GM12878 (cell line): ENCODE results near the gene IFT52. TPM values are rescaled to one million over a fixed set of nuclear protein-coding genes. Genes with fewer than 3 reads are reported as not detected.

Source experiments
- ATF7 ChIP-seq: fragments of 450-650 bp; IDR thresholded peaks from 2 replicates; pipeline ENCODE4 v1.6.1; 2016; ENCODE audit warnings: low read depth, mild to moderate bottlenecking
- ESRRA ChIP-seq: IDR thresholded peaks from 2 replicates; pipeline ENCODE4 v1.6.1; 2012; ENCODE audit warnings: mild to moderate bottlenecking, low read length, improper control_type of control experiment
- KLF5 ChIP-seq: fragments of 450-650 bp; IDR thresholded peaks from 2 replicates; pipeline ENCODE4 v1.6.1; 2014; ENCODE audit warnings: mild to moderate bottlenecking; ENCODE audit not compliant: partially characterized antibody
- SPI1 ChIP-seq: IDR thresholded peaks from 2 replicates; pipeline ENCODE4 v1.6.1; 2011; ENCODE audit warnings: low read depth, mild to moderate bottlenecking, low read length, moderate library complexity, borderline replicate concordance; ENCODE audit not compliant: insufficient read depth
- SREBF1 ChIP-seq: IDR thresholded peaks from 2 replicates; pipeline ENCODE4 v1.6.1; 2012; ENCODE audit warnings: mild to moderate bottlenecking, low read length
- TCF3 ChIP-seq: IDR thresholded peaks from 2 replicates; pipeline ENCODE4 v1.6.1; 2012; ENCODE audit warnings: low read depth, mild to moderate bottlenecking, low read length, borderline replicate concordance; ENCODE audit not compliant: insufficient read depth
- ZNF274 ChIP-seq: IDR thresholded peaks from one replicate; pipeline ENCODE4 v1.8.0; 2011; ENCODE audit not compliant: insufficient read length, insufficient read depth
- polyA plus RNA-seq, 11 experiments: library from polyadenylated mRNA; depleted of rRNA in 4 of 11; unstranded in 6 of 11; stranded (reverse) in 5 of 11; fragments of >200 nt; fragmentation: Nextera tagmentation in 4 of 11; fragmentation: Illumina TruSeq in 1 of 11; extraction: Ambion mirVana in 4 of 11; extraction: Trizol in 1 of 11; gene quantifications; 1 replicate in 1 of 11; 2 replicates in 10 of 11; pipeline versions ENCODE4 v1.2.1 to v1.2.3, GENCODE V29; 2011 to 2016; ENCODE audit warnings: inconsistent platforms in 2 of 11, missing spikeins in 2 of 11, low read depth in 1 of 11
- total RNA-seq, 4 experiments: library from RNA; depleted of rRNA in 3 of 4; stranded (reverse); fragments of >200 nt in 3 of 4; fragmentation: Illumina TruSeq in 1 of 4; extraction: Trizol in 1 of 4; gene quantifications; 2 replicates each; pipeline versions ENCODE4 v1.2.1 to v1.2.3, GENCODE V29; 2013 to 2021
- TF ChIP-seq, protein P1 (sequence below): IDR thresholded peaks from 2 replicates; pipeline ENCODE4 v1.6.1; 2011; ENCODE audit warnings: borderline replicate concordance, low read depth, mild to moderate bottlenecking, moderate library complexity, mixed read lengths, low read length; ENCODE audit not compliant: insufficient read depth; ENCODE audit errors: extremely low read length
- TF ChIP-seq, protein P2 (sequence below): IDR thresholded peaks from 2 replicates; pipeline ENCODE4 v1.6.1; 2012; ENCODE audit warnings: mild to moderate bottlenecking, low read depth, low read length
- TF ChIP-seq, protein P3 (sequence below): fragments of 450-650 bp; IDR thresholded peaks from 2 replicates; pipeline ENCODE4 v1.6.1; 2016; ENCODE audit warnings: mild to moderate bottlenecking
- TF ChIP-seq, protein P4 (sequence below): fragments of 450-650 bp; formaldehyde crosslinking; IDR thresholded peaks from 2 replicates; pipeline ENCODE4 v1.4.0; 2022; ENCODE audit warnings: mild to moderate bottlenecking, moderate library complexity
- TF ChIP-seq, protein P5 (sequence below): fragments of 450-650 bp; formaldehyde crosslinking; IDR thresholded peaks from 2 replicates; pipeline ENCODE4 v1.4.0; 2020; ENCODE audit warnings: mild to moderate bottlenecking, moderate library complexity

IFT52 gene
- total and polyA plus RNA-seq, 10 of the 15 experiments (the other 5 are each of a cell fraction or from before 2014, with no cell fraction given), result 18.1 to 30.5 (median 26.0) TPM

DNA sequence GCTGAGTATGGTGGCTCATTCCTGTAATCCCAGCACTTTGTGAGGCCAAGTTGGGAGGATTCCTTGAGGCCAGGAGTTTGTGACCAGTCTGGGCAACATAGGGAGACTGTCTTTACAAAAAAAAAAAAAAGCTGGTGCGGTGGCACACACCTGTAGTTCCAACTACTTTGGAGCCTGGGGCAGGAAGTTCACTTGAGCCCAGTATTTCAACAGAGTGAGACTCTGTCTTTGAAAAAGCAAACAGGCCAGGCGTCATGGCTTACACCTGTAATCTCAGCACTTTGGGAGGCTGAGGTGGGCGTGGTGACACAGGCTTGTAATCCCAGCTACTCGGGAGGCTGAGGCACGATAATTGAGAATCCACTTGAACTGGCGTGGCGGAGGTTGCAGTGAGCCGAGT, 104.8 kb downstream of the IFT52 start (continued):
- TF ChIP-seq, protein P1, sequence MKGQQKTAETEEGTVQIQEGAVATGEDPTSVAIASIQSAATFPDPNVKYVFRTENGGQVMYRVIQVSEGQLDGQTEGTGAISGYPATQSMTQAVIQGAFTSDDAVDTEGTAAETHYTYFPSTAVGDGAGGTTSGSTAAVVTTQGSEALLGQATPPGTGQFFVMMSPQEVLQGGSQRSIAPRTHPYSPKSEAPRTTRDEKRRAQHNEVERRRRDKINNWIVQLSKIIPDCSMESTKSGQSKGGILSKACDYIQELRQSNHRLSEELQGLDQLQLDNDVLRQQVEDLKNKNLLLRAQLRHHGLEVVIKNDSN, result no peak
- TF ChIP-seq, protein P2, sequence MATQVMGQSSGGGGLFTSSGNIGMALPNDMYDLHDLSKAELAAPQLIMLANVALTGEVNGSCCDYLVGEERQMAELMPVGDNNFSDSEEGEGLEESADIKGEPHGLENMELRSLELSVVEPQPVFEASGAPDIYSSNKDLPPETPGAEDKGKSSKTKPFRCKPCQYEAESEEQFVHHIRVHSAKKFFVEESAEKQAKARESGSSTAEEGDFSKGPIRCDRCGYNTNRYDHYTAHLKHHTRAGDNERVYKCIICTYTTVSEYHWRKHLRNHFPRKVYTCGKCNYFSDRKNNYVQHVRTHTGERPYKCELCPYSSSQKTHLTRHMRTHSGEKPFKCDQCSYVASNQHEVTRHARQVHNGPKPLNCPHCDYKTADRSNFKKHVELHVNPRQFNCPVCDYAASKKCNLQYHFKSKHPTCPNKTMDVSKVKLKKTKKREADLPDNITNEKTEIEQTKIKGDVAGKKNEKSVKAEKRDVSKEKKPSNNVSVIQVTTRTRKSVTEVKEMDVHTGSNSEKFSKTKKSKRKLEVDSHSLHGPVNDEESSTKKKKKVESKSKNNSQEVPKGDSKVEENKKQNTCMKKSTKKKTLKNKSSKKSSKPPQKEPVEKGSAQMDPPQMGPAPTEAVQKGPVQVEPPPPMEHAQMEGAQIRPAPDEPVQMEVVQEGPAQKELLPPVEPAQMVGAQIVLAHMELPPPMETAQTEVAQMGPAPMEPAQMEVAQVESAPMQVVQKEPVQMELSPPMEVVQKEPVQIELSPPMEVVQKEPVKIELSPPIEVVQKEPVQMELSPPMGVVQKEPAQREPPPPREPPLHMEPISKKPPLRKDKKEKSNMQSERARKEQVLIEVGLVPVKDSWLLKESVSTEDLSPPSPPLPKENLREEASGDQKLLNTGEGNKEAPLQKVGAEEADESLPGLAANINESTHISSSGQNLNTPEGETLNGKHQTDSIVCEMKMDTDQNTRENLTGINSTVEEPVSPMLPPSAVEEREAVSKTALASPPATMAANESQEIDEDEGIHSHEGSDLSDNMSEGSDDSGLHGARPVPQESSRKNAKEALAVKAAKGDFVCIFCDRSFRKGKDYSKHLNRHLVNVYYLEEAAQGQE, result no peak
- TF ChIP-seq ZNF274 (no peak), ATF7 (no peak), TCF3 (no peak), SREBF1 (no peak), KLF5 (no peak), SPI1 (no peak), ESRRA (no peak)
- TF ChIP-seq, protein P3, sequence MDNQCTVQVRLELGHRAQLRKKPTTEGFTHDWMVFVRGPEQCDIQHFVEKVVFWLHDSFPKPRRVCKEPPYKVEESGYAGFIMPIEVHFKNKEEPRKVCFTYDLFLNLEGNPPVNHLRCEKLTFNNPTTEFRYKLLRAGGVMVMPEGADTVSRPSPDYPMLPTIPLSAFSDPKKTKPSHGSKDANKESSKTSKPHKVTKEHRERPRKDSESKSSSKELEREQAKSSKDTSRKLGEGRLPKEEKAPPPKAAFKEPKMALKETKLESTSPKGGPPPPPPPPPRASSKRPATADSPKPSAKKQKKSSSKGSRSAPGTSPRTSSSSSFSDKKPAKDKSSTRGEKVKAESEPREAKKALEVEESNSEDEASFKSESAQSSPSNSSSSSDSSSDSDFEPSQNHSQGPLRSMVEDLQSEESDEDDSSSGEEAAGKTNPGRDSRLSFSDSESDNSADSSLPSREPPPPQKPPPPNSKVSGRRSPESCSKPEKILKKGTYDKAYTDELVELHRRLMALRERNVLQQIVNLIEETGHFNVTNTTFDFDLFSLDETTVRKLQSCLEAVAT, result no peak
- TF ChIP-seq, protein P4, sequence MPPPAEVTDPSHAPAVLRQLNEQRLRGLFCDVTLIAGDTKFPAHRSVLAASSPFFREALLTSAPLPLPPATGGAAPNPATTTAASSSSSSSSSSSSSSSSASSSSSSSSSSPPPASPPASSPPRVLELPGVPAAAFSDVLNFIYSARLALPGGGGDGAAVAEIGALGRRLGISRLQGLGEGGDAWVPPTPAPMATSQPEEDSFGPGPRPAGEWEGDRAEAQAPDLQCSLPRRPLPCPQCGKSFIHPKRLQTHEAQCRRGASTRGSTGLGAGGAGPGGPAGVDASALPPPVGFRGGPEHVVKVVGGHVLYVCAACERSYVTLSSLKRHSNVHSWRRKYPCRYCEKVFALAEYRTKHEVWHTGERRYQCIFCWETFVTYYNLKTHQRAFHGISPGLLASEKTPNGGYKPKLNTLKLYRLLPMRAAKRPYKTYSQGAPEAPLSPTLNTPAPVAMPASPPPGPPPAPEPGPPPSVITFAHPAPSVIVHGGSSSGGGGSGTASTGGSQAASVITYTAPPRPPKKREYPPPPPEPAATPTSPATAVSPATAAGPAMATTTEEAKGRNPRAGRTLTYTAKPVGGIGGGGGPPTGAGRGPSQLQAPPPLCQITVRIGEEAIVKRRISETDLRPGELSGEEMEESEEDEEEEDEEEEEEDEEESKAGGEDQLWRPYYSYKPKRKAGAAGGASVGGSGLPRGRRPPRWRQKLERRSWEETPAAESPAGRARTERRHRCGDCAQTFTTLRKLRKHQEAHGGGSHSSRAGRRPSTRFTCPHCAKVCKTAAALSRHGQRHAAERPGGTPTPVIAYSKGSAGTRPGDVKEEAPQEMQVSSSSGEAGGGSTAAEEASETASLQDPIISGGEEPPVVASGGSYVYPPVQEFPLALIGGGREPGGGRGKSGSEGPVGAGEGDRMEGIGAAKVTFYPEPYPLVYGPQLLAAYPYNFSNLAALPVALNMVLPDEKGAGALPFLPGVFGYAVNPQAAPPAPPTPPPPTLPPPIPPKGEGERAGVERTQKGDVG, result no peak
- TF ChIP-seq, protein P5, sequence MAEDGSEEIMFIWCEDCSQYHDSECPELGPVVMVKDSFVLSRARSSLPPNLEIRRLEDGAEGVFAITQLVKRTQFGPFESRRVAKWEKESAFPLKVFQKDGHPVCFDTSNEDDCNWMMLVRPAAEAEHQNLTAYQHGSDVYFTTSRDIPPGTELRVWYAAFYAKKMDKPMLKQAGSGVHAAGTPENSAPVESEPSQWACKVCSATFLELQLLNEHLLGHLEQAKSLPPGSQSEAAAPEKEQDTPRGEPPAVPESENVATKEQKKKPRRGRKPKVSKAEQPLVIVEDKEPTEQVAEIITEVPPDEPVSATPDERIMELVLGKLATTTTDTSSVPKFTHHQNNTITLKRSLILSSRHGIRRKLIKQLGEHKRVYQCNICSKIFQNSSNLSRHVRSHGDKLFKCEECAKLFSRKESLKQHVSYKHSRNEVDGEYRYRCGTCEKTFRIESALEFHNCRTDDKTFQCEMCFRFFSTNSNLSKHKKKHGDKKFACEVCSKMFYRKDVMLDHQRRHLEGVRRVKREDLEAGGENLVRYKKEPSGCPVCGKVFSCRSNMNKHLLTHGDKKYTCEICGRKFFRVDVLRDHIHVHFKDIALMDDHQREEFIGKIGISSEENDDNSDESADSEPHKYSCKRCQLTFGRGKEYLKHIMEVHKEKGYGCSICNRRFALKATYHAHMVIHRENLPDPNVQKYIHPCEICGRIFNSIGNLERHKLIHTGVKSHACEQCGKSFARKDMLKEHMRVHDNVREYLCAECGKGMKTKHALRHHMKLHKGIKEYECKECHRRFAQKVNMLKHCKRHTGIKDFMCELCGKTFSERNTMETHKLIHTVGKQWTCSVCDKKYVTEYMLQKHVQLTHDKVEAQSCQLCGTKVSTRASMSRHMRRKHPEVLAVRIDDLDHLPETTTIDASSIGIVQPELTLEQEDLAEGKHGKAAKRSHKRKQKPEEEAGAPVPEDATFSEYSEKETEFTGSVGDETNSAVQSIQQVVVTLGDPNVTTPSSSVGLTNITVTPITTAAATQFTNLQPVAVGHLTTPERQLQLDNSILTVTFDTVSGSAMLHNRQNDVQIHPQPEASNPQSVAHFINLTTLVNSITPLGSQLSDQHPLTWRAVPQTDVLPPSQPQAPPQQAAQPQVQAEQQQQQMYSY, result no peak
